Lung (tissue), 12 donors: Measurements from ENCODE around the gene ARHGAP10. TPM values are rescaled to one million over a fixed set of nuclear protein-coding genes. Genes with fewer than 3 reads are reported as not detected.

Experiments used
- ATAC-seq: fragments of 200-7000 bp; cut with Tn5 transposase; one replicate; pipeline ENCODE4 v1.9.1; 2020; ENCODE audit warnings: moderate number of reproducible peaks; ENCODE audit not compliant: insufficient read depth, low FRiP score
- DNase-seq, 3 donors: peaks; one replicate each; pipeline ENCODE4 v3.0.0-alpha.2; 2013 to 2017
- H3K27ac ChIP-seq, 2 donors: one replicate each; pipeline ENCODE4 v1.5.1; 2013; ENCODE audit warnings: mild to moderate bottlenecking in 2 of 2, moderate library complexity in 2 of 2, control low read depth in 1 of 2, inconsistent platforms in 1 of 2, low read depth in 1 of 2, low read length in 1 of 2
- H3K27me3 ChIP-seq, 3 donors: one replicate each; pipeline ENCODE4 v1.5.1; 2013; ENCODE audit warnings: low read length in 2 of 3; ENCODE audit not compliant: control insufficient read depth in 3 of 3, insufficient read depth in 3 of 3
- H3K36me3 ChIP-seq, 4 donors: one replicate each; pipeline ENCODE4 v1.5.1; 2013; ENCODE audit warnings: low read length in 4 of 4, mild to moderate bottlenecking in 1 of 4, moderate library complexity in 1 of 4; ENCODE audit not compliant: control insufficient read depth in 4 of 4, insufficient read depth in 4 of 4
- H3K4me1 ChIP-seq, 5 donors: one replicate each; pipeline ENCODE4 v1.5.1; 2013; ENCODE audit warnings: low read length in 5 of 5, mild to moderate bottlenecking in 2 of 5, moderate library complexity in 1 of 5; ENCODE audit not compliant: control insufficient read depth in 5 of 5, insufficient read depth in 5 of 5
- H3K4me3 ChIP-seq: one replicate; pipeline ENCODE4 v1.5.1; 2013; ENCODE audit warnings: mild to moderate bottlenecking, control low read depth, moderate library complexity
- H3K9ac ChIP-seq, 2 donors: one replicate each; pipeline ENCODE4 v1.5.1; 2013; ENCODE audit warnings: low read length in 2 of 2, control low read depth in 1 of 2; ENCODE audit not compliant: insufficient read depth in 1 of 2
- H3K9me3 ChIP-seq, 4 donors: one replicate each; pipeline ENCODE4 v1.5.1; 2013; ENCODE audit warnings: low read length in 3 of 4, mild to moderate bottlenecking in 1 of 4, moderate library complexity in 1 of 4; ENCODE audit not compliant: control insufficient read depth in 4 of 4, insufficient read depth in 3 of 4
- WGBS, 2 donors: extraction: QIAGEN DNeasy Blood & Tissue Kit; methylation state at CpG; one replicate each; pipeline ENCODE4 v1.1.7; 2013; 5-methylcytosine and 5-hydroxymethylcytosine counted together
- polyA plus RNA-seq, 2 donors: library from polyadenylated mRNA; stranded (reverse); fragments of 200-250 nt; gene quantifications; one replicate each; pipeline ENCODE4 v1.2.1, GENCODE V29; 2013
- total RNA-seq, 2 donors: library from RNA; depleted of rRNA in 1 of 2; stranded (reverse); fragments of >200 nt in 1 of 2; gene quantifications; one replicate each; pipeline ENCODE4 v1.2.1, GENCODE V29; 2014 to 2021
- TF ChIP-seq, protein P1 (sequence below): IDR thresholded peaks from 2 replicates; pipeline ENCODE4 v1.5.1; 2012; ENCODE audit warnings: mild to moderate bottlenecking; ENCODE audit errors: control extremely low read depth, extremely low read depth
- donor health status: control.
- donor health status: control.
- donor health status: Bipolar disorder and iron deficiency.
- donor health status: healthy.
- donor health status: DM: yes; HTN: yes; CAD: no.

Gene ARHGAP10
- total and polyA plus RNA-seq, 4 donors = 9.1 to 25.0 (median 17.5) TPM

GRCh38 chr4:147693218-147693617 is 38.7 kb upstream of the ARHGAP10 start:
- Histone ChIP-seq H3K27ac (no peak overlapping the region), H3K9me3 (no peaks in the 10 kb centered on the region), H3K36me3 (no peaks in the 10 kb centered on the region), H3K4me1 (no peaks in the 10 kb centered on the region), H3K9ac (no peak overlapping the region), H3K4me3 (no peak overlapping the region), H3K27me3 (no peaks in the 10 kb centered on the region)
- ATAC-seq = no peak
- WGBS, 2 donors = 78 to 82% methylated on average over 3 of the region's 3 CpGs
- no peak for DNase-seq
- TF ChIP-seq, protein P1, sequence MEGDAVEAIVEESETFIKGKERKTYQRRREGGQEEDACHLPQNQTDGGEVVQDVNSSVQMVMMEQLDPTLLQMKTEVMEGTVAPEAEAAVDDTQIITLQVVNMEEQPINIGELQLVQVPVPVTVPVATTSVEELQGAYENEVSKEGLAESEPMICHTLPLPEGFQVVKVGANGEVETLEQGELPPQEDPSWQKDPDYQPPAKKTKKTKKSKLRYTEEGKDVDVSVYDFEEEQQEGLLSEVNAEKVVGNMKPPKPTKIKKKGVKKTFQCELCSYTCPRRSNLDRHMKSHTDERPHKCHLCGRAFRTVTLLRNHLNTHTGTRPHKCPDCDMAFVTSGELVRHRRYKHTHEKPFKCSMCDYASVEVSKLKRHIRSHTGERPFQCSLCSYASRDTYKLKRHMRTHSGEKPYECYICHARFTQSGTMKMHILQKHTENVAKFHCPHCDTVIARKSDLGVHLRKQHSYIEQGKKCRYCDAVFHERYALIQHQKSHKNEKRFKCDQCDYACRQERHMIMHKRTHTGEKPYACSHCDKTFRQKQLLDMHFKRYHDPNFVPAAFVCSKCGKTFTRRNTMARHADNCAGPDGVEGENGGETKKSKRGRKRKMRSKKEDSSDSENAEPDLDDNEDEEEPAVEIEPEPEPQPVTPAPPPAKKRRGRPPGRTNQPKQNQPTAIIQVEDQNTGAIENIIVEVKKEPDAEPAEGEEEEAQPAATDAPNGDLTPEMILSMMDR = no peak

DNA sequence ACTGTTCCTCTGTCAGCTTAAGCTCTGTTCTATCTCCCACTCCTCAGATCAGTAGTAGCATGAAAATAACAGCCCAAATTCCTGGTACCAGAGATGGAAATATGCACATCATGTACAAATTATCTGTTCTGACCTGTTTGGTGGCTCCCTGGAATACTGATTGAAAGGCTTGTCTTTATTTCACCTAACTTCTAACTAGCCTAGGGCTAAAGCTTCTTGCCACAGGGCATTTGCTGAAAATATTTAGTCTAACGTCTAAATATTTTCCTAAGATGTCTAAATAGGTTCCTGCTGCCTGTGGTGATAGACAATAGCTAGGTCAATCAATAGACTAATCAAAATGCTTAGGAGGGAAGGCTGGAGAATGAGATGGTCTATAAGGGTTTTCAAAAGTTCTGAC is 35.0 kb upstream of the ARHGAP10 start:
- Histone ChIP-seq H3K4me1 (no peaks in the 10 kb centered on the region), H3K4me3 (no peak overlapping the region), H3K9me3 (peaks cover 0 to 3% (median 0%) of the 10 kb centered on the region in 4 donors), H3K36me3 (no peaks in the 10 kb centered on the region), H3K9ac (no peak overlapping the region), H3K27me3 (no peaks in the 10 kb centered on the region), H3K27ac (no peak overlapping the region)
- WGBS, 2 donors = 66 to 76% methylated on average over 1 of the region's 1 CpG
- ATAC-seq (no peak), DNase-seq (no peak)
- TF ChIP-seq, protein P1 = no peak

GRCh38 chr4:147704846-147705245 is 27.0 kb upstream of the ARHGAP10 start:
- Histone ChIP-seq H3K36me3 (no peaks in the 10 kb centered on the region), H3K27ac (no peak overlapping the region), H3K27me3 (no peaks in the 10 kb centered on the region), H3K4me1 (no peaks in the 10 kb centered on the region), H3K9ac (no peak overlapping the region), H3K4me3 (no peak overlapping the region), H3K9me3 (peaks cover 0 to 3% (median 0%) of the 10 kb centered on the region in 4 donors)
- 71 to 93% methylated on average over 1 of the region's 1 CpG for WGBS, 2 donors
- TF ChIP-seq, protein P1 = no peak
- DNase-seq (no peak), ATAC-seq (no peak)
